Inflammatory macrophage treated with lipopolysaccharide for 1 hour (primary cell): Measurements from ENCODE around the gene WDR62.
"Not testable (repeated sequence)": the region's sequence is repeated elsewhere in the genome, so short reads cannot be mapped to it uniquely, and the experiment has no call there.

ENCODE experiments used
- DNase-seq, 2 donors: peaks; one replicate each; pipeline ENCODE4 v3.0.0-alpha.2; 2020 to 2022

The WDR62 gene

GRCh38 chr19:36113894-36114720, 59.4 kb downstream of the WDR62 start:
- no peak for DNase-seq

- DNase-seq, result peak; percentile 99 to 100
Measured at GRCh38 chr19:36114721-36115452, 60.2 kb downstream of the WDR62 start, which contains the start of gene POLR2I. Gene POLR2I (minus strand): TSS chr19:36114875. CDS start chr19:36114856, 19 bp downstream.

- DNase-seq, result peak; percentile 71 to 82
Measured at GRCh38 chr19:36115453-36116343, 61.0 kb downstream of the WDR62 start, which contains the start of gene TBCB. Gene TBCB (plus strand): TSS chr19:36115468. CDS start chr19:36115561, 93 bp downstream.

GRCh38 chr19:36116344-36116637, 61.6 kb downstream of the WDR62 start:
- DNase-seq, result no peak

- DNase-seq, result no peak
Measured at GRCh38 chr19:36120092-36120983, 65.6 kb downstream of the WDR62 start.

GRCh38 chr19:36120984-36121358, 66.3 kb downstream of the WDR62 start:
- DNase-seq, result no peak

- no peak for DNase-seq
Measured at GRCh38 chr19:36121486-36122124, 66.9 kb downstream of the WDR62 start.

DNA sequence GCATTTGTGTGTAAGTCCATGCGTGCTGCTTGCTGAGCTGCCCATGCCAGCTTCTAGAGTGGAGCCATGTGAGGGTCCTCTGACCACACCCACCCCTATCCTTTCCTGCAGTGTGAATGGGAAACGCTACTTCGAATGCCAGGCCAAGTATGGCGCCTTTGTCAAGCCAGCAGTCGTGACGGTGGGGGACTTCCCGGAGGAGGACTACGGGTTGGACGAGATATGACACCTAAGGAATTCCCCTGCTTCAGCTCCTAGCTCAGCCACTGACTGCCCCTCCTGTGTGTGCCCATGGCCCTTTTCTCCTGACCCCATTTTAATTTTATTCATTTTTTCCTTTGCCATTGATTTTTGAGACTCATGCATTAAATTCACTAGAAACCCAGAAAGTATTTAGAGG, 70.9 kb downstream of the WDR62 start:
- no peak for DNase-seq

DNA sequence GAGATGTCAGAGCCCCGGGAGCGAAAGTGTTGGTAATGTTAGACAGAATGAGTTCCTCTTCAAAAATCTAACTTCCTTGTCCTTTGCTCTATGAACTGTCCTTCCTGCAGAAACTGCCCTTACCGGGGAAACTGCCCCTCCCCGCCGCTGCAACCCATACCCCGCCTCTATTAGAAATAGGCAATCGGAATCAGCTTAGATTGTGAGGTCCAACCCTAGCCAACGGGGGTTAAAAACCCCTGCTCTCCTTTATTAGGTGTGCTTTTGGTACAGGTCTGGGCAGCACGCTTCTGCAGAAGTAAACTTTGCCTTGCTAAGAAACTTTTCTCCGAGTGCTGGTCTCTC, 73.7 kb downstream of the WDR62 start:
- DNase-seq, result peak; percentile 41 to 49

GRCh38 chr19:36131221-36131620, 76.5 kb downstream of the WDR62 start:
- DNase-seq, result peak; percentile 57 to 58

DNA sequence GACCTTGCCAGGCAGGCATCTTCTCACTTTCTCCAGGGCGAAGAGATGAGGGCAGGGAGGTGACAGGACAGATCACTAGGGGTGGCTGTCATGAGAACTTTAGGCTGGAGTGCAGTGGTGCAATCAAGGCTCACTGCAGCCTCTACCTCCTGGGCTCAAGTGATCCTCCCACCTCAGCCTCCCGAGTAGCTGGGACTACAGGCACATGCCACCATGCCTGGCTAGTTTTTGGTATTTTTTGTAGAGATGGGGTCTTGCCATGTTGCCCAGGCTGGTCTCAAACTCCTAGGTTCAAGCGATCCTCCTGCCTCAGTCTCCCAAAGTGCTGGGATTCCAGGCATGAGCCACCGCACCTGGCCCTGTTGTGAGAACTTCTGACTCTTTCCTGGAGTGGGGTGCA, 80.2 kb downstream of the WDR62 start:
- not testable (repeated sequence) for DNase-seq

DNA sequence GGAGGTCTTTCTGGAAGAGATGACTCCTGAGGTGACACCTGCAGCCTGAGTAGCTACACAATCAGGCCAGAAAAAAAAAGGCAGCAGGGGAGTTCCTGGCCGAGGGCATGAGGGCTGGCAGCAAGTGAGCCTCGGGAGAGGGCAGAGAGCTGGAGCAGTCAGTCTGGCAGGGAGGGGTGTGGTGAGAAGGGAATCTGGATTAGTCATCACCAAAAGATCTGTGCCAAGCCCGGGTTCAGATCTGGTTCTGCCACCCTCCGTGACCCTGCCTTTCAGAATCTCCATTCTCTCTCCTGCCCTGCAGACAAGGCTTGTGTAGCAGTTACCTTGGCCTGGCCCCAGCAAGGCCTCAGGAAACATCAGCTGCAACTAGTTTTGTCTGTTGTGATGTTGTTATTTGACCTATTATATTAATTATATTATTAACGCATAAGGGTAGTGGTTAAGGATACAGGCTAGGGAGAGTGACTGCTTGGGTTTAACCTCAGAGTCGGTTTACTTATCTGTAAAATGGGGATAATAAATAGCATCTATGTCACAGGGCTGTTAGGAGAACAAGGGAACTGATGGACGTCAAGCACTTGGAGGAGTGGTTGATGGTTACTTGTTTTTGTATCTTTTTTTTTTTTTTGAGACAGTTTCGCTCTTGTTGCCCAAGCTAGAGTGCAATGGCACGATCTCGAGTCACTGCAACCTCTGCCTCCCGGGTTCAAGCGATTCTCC, 82.4 kb downstream of the WDR62 start:
- DNase-seq, result peak; percentile 23 to 36

DNA sequence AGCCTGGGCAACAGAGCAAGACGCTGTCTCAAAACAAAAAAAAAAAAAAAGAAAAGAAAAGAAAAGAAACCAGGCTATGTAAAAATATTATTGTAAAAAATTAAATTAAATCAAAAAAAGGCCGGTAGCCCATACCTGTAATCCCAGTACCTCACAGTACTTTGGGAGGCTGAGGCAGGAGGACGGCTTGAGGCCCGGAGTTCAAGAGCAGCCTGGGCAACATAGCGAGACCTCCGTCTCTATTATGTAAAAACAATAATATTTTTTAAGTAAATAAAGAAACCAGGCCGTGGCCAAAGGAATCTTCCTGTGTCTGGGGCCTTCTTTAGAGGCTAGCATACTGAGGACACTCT, 84.4 kb downstream of the WDR62 start:
- no peak for DNase-seq

DNA sequence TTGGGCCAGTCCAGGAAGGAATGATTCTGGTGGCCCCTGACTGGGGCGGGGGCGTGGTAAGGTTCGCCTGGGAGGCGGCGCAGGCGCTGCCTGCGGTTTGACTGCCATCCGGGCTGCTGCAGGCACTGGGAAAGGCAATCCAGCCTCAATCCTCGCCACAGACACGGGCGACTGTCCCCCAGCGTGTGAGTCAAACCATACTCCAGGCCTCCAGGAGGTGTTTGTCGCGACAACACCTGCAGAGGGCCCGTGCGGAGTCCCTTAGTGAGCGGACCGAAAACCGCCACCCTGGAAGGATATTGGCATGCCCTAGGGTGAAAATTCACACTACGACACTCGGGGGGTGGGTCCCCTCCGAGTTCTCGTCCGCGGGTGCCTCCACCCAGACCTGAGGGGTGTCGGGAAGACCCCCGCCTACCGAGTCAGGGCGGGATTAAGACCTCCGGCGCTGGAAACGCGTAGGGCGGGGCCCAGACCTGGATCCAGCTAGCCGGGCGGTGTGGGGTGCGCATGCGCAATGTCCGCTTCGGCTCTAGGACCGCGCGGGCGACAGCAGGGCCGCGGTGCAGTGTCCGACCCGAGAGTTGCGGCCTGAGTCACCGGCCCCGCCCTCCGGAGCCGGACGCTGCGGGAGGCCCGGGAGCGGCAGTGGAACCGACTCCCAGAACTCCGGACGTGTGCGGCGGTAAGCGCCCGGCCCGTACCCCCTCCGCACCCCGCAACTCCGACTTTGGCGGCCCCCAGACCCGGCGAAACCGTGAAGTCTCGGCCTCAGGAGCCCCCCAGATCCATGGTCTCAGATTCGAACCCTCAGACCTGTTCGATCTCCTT, 85.0 kb downstream of the WDR62 start, which contains the start of gene CAPNS1:
CAPNS1 (plus strand) TSS at position 594 of the 831 bp plus-strand sequence. CDS start 946 bp downstream, outside the sequence.
- DNase-seq, result peak; percentile 94 to 96

DNA sequence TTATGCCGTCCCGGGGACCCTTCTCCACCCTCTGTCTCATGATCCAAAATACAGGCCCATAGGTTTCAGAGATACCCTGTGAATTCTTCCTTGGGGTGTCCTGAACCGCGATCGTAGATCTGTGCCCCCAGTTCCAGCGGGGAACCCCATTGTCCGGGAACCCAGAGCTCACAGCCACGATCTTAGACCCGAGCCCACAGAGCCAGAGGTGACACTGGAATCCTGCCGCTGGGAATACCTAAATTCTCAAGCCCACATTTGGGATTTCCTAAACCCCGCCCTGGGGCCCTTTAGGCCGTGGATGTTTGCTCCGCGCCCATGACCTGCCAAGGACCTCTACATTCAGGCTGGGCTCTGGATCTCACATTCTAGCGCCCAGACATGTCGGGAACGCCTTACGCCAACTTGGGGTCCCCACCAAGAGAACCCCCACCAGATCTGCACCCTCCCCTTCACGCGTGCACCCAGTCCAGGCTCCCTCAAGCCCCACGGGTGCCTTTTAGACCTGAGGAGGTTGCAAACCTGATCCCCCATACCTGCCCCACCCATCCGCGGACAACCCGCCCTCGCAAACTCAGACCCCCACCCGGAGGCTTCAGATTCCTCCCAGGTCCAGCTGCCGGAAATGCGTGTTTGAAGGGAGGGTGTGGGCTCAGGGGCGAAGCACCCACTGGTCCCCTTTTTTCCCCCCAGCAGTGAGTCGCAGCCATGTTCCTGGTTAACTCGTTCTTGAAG, 85.8 kb downstream of the WDR62 start:
- DNase-seq, result peak; percentile 73 to 77

DNA sequence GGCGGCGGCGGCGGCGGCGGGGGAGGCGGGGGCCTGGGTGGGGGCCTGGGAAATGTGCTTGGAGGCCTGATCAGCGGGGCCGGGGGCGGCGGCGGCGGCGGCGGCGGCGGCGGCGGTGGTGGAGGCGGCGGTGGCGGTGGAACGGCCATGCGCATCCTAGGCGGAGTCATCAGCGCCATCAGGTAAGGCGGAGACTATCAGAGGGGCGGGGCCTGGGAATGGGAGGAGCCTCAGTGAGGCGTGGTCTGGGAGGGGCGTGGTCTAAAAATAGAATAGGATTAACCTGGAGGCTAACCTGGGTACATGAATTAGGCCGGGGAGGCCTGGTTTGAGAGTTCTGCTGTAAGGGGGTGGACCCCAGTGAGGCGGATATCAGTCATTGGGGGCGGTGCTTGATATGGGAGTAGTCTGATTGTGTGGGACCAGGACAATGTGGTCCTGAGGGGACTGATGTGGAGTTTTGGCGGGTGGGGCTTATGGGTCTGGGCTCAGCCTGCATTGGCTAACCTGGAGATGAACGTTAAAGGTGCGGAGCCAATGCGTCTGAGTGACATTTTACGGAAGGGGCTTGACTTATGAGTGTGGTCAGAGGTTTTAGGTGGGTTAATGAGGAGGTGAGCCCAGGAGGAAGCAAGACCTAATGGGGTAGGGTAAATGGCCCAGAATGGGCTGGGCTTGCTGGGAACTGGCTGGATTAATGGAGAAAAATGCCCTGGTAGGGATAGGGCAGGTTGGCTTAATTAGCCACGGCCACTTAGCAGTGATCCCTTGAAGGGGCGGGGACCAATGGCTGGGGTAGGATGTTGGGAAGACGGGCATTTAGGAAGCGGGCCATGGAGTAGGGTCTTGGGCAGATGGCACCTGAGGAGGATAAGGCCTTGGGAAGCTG, 86.6 kb downstream of the WDR62 start:
- peak; percentile 76 to 96 for DNase-seq

DNA sequence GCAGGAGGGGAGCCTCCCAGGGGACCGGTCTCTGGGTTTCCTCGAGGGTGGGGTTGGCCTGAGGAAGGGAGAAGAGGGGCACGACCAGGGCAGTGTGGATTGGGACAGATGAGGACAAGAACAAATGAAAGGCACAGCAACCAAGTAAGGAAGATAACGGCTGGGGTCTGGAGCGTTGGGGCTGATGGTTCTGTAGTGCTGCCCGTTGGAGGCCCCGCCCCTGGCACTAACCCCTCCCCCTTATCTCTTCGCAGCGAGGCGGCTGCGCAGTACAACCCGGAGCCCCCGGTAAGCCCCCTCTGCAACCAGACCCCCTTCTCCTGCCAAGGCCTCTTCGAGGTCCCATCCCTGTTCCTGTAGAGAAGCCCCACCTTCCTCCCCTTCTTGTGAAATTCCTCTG, 87.3 kb downstream of the WDR62 start:
- DNase-seq, result no peak

- DNase-seq, result no peak
Measured at GRCh38 chr19:36142496-36142895, 87.8 kb downstream of the WDR62 start.
